22Rv1 (cell line): ENCODE measurements around the gene NDUFS6.

Experiments
- CTCF ChIP-seq: fragments of 450-650 bp; IDR thresholded peaks from 2 replicates; pipeline ENCODE4 v1.5.1; 2017; ENCODE audit warnings: mild to moderate bottlenecking
- ZFX ChIP-seq: fragments of 450-650 bp; IDR thresholded peaks from 2 replicates; pipeline ENCODE4 v1.6.1; 2017; ENCODE audit warnings: antibody characterized with exemption, borderline replicate concordance

GRCh38 chr5:1785062-1785461 is 16.1 kb upstream of the NDUFS6 start:
- TF ChIP-seq CTCF = no peak
- TF ChIP-seq ZFX = no peak
